Left lobe of liver (tissue), 2 donors: ENCODE measurements around the gene ALOX5AP. TPM values are rescaled to one million over a fixed set of nuclear protein-coding genes. Genes with fewer than 3 reads are reported as not detected.

Experiments
- ATAC-seq: fragments of 200-7000 bp; cut with Tn5 transposase; one replicate; pipeline ENCODE4 v1.9.1; 2020; ENCODE audit warnings: mild to moderate bottlenecking, moderate library complexity
- DNase-seq: peaks from one replicate; pipeline ENCODE4 v3.0.0-alpha.2; 2020; ENCODE audit warnings: low spot score
- total RNA-seq: library from RNA; stranded (reverse); gene quantifications from one replicate; pipeline ENCODE4 v1.2.1, GENCODE V29; 2021
- donor health status: DM: no; HTN: no; CAD: no; lungs with moderate emphysema.
- donor health status: DM: no; HTN: yes; CAD: no.

ALOX5AP gene
- total RNA-seq, 1 donor from 2014 or later: 1.5 TPM

DNA sequence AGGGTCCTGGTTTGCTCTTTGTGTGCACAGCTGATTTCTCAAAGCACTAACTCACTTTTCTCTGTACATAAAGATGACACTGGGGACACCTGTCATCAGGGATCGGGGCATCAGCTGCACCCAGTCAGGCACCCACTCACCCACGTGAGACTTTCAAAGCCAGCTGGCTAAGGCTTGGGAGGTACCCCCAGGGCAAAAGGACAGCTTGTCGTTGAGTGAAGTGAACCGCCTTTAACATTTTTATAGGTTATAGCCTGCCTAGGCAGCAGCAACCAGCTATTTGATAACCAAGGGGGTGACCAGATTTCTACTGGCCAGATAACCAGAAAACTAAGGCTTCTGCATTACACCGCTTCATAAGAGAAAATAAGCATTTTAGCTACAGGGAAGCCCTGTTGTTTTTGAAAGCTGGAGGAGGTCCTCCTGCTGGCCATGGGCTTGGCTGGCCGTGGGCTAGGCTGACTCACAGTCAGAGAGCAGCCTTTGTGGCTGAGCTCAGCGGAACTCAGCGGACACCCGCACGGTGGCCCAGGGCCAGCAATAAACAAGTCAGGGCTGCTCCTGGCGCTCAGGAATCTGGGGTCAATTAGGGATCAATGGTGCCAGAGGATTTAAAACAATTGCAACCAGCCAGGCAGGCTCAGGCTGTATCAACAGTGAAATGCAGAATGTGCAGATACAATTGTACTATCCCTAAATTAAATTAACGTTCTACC lies 57.1 kb downstream of the ALOX5AP start:
- ATAC-seq (peak; percentile 91), DNase-seq (peak; percentile 74)

DNA sequence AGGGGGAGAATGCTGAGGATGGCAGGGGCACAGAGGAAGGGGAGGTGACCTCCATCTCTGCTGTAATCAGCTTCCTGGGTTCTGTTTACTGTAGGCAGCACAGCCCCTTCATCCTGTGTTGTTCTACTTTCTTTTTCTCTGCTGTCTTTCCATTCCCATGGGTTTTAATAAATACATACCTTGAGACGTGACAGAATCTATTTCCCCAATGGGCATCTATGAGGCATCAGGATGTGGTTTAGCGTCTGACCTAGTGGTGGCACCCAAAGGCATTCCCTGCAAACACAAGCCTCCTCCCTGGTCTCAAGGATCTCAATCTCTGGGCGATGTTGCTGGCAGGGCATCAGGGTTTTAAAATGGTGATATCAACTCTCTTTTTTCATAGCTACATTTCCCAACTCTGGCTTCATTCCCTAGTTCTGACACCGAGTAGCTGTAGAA lies 60.8 kb downstream of the ALOX5AP start:
- DNase-seq (no peak), ATAC-seq (peak; percentile 18)

DNA sequence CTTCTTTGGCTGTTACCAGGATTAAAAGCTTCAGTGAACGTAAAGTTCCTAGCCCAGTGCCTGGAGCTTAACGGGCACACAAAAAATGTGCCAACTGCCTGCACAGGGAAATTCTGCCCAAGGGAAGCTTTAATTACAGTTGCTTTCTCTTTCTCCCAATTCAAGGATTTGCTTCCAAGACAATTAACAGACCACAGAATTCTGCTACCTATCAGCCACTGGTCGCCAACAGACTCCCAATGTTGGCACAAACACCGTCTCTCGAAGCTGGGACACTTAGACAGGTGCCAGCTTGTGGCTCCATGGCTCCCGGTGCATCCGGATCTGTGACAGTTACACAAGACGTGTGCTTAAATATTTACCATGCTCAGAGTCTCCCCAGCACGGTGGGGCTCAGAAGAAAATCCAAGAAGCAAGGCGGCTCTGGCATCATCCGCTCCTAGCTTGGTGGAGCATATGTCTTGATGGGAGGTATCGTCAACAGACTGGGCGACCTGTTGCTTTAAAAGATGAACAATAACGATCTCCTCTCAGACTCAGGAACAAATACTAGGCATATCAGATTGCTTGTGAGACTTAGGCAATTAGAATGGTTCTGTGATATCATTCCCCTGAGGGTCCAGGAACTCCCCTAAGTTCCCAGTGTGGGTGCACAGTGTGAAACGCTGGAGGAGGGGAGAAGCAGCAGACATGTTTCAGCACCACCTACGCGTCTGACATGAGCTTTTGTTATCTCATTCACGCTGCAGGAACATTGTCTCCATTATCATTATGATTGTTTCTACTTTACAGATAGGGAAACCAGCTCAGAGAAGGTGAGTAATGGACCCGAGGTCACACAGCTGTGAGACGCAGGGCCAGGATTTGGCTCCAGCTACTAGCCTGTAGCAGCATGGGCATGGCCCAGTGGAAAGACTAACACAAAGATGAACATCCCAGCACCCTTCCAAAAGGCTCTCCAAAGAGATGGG lies 61.6 kb downstream of the ALOX5AP start:
- DNase-seq (no peak), ATAC-seq (peak; percentile 68)

DNA sequence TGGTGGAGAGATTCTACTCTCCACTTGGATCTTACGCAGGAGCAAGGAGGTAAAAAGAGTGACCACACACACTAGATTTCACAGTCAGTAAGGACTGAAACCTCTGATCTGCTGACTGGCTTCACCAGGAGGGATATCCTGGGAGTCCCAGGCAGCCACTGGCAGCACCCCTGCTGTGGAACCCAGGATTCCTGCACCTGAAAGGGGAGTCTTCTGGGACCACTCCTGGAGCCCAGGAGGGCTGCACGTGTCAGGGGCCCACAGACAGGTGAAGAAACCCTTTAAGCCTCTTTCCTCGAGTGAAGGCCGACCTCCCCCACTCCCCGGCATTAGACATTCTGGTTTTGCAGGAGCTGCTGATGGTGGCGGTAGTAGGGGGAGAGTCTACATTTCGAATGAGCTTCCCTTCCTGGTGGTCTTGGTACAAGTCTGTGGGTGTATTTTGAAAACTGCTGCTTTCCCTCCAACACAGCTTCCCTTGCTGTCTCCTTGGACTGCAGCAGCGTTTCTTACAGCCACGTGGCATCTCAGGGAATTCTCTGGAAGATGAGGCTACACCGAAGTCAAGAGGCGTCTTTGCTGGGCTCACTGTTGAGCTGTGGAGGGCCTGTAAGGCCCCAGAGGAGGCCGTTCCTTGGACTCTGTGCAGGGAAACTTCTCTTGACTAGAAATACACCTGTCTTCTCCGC lies 62.6 kb downstream of the ALOX5AP start:
- ATAC-seq (no peak), DNase-seq (no peak)

DNA sequence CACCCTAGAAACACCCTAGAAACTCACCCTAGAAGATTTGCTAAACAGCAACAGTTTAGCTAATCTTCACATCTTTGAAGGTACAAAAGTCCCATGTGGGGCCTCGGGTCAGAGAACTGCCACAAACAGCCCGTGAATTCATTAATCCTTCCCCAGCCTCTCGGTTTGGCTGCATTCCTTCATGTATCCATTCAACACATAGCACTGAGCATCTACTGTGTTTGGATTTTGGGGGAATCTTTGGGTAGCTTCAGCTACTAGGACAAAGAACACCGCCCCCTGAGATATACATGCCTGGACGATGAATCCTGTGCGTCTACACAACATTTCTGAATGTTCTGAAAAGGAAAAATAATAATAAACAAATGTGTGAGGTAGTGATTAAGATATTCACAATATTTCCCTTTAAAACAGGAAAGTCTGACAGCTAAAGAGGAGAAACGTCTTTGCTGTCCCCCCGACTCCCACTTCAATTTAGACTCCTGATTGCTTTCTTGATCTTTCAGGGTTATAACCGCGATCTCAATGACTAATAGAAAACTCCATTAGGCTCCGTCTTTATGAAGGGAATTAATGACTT lies 63.5 kb downstream of the ALOX5AP start:
- ATAC-seq (no peak), DNase-seq (no peak)

DNA sequence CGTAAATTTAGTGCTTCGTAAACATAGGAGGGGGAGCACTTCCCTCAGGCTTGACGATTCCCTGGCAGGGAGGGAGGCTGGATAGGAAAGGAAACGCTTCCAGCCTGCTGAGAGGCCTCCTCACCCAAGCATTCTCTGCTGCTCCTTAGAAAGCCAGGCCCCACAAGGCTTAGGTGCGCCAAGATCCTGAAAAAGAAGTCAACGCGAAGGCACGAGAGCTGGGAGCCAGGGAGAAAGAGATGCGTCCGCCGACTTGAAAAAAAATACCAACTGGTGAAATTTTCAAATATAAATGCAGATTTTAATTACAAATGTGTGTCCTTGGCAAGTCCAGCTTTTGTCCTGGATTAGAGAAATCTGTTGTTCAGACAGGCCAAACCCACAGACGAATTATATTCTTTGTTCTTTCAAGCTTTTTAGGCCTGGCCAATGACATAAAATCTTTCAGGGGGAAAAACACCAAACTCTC lies 64.0 kb downstream of the ALOX5AP start:
- DNase-seq: no peak
- no peak for ATAC-seq

DNA sequence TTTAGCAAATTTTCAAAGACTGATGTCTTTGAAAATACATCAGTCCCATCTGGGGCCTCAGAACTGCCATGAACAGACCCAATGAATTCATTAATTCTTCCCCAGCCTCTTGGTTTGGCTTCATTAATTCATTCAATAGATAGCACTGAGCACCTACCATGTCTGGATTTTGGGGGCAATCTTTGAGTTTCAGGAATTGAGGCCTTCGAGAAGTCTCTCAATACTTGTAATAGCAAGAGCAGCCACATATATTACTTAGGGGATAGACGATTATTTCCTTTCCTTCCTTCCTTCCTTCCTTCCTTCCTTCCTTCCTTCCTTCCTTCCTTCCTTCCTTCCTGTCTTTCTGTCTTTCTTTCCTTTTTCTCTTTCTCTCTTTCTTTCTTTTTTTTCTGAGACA lies 64.8 kb downstream of the ALOX5AP start:
- DNase-seq: no peak
- no peak for ATAC-seq

DNA sequence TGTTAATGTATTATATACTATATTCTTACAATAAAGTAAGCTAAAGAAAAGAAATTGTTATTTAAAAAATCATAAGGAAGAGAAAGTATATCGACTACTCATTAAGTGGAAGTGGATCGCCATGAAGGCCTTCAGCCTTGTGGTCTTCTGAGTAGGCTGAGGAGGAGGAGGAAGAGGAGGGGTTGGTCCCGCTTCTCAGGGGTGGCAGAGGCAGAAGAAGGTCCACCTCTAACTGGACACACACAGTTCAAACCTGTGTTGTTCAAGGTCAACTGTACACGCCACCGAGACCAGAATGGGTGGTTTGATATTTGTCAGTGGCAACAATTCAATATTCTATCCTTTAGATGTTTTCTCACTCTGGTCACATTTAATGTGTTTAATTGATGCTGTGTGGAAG lies 67.2 kb downstream of the ALOX5AP start:
- ATAC-seq: no peak
- no peak for DNase-seq

DNA sequence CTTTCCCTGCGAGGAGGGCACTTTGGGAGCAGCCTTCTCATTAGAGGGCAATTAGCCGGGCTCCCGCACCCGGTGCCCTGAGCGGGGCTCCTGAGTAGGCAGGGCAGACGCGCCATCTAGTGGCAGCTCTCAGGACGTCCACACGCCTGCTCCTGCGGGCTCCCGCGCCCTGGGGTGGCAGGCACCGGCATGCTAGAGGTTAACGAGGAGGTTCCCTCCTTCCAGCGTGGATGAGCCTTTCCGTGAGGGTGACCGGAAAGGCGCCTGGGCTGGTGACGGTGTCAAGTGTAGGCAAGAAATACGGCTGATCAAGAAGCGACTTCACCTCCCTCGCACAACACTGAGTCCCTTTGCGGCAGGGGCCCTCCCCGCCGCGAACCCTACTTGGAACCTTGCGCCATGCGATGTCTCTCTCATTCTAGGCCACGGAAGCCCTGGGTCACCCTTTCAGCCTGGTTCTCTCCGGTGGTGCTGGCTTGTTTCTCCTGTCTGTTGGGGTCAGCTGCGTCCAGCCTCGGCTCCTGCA lies 67.7 kb downstream of the ALOX5AP start:
- DNase-seq: peak; percentile 94
- peak; percentile 95 for ATAC-seq

DNA sequence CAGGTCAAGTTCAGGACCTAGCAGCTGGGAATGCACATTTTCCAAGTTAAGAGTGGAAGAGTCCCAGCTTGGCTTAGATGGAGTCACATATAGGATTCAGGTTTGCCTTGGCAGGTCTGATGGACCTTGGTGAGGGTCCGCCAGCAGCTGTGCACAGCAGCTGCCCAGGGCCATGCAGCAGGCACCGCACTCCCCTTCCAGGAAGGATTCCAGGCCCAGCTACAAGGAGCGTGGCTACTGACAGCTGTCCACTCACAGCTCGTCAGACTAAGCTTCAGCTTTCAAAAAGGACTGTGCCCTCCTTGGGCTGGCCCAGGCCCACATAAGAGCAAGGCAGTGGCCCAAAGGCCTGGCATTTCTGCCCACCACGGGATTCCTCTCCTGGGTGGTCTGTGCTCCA lies 68.4 kb downstream of the ALOX5AP start:
- ATAC-seq (peak; percentile 37), DNase-seq (no peak)

DNA sequence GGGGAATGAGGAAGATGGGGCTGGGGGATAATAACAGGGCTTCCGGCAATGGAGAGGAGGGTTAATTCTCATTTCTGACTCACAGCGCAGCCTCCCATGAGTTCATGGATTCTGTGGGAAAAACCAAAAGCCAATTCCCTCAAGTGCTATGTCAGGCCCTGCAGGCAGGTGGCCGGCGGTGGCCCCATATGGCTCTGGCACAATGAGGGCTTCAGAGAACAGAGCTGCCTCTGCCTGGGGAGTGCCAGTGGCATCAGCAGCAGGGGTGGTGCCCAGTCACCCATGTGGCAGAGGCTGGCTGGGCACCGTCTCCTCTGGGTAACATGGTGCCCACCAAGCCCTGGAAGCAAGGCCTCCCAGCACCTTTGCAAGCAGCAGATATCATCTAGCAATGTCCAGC lies 69.1 kb downstream of the ALOX5AP start:
- no peak for DNase-seq
- ATAC-seq: peak; percentile 6

DNA sequence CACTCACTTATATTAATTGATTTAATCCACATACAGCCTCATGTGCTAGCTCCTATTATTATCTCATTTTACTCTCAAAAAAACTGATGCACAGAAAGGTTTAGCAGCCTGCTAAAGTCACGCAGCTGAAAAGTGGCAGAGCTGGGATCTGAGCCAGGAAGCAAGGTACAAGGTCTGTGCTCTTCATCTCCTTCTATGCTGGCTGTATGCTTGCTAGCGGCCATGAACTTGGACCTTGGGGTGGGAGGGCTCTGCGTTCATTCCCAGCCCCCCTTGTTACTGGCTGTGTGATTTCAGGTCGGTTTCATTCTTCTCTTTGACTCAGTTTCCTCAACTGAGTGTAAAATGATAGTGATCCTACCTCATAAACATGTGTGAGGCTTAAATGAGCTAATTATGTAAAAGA lies 69.8 kb downstream of the ALOX5AP start:
- peak; percentile 58 for ATAC-seq
- peak; percentile 84 for DNase-seq

DNA sequence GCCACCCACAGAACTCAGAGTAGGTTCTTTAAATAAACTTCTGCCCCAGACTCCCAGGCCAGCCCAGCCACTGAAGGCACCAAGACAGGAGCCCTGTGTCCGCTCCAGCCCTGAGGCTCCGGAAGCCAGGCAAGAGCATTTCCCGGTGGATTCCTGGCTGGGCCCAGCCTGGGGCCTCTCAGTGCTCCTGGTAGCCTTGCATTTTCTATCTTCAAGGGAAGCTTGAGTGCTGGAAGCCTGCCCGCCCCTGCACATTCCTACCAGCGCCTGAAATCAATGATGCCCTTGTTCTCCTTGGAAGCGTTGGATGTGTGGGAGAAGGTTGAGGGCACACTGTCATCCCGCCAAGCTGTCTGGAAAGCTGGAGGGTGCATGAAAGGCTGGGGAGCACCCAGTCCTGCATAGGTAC lies 70.3 kb downstream of the ALOX5AP start:
- DNase-seq: peak; percentile 58
- ATAC-seq: peak; percentile 5

DNA sequence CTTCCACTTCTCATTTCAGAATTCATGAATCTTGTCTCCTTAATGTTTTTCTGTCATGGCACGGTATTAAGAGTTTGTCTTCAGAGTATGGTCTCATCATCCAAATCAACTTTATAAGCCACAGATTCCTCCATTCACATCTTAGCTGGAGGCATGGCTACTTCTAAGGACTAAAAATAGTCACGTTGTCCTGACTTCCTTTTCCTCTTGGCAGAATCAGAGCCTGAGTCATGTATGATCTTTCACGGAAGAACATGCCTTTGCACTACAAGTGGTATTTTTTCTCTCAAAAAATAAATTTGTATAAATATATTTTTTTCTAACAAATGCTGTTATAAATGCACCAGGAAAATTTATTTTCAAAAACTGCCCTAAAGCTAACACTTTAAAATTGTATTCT lies 71.4 kb downstream of the ALOX5AP start:
- ATAC-seq (no peak), DNase-seq (no peak)

DNA sequence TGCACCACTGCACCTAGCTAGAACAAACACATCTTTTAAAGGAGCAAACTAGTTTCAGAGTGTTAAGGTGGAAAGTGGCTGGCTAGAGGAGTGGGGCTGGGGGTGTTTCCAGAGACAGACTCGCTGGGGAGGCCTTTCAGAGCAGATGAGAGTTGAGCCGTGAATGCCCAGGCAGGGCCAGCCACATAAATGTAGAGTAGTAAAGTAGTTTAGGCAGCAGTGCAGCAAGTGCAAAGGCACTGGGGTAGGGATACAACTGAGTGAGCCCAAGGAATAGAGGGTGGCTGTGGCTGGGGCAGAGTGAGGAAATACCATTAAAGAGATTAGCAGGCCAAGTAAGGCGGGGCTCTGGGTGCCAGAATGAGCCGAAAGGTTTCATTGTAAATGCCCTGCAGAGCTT lies 72.0 kb downstream of the ALOX5AP start:
- ATAC-seq (no peak), DNase-seq (no peak)

DNA sequence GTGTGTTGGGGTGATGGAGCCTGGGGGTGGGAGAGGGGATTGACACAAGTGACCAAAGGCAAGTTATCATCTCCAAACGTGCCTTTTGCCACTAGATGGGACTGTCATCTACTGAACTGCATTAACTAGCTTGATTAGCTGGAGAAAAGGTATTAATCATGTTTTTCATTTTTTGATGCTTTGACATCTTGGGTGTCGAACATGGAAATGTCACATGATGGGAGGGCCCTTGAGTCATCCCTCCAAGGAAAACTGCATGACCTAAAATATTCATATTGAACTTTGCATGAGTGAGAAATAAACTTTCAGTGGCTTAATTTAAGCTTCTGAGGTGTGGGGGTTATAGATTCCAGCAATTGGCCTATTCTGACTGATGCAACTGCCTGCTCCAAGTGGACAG lies 73.3 kb downstream of the ALOX5AP start:
- no peak for ATAC-seq
- no peak for DNase-seq

DNA sequence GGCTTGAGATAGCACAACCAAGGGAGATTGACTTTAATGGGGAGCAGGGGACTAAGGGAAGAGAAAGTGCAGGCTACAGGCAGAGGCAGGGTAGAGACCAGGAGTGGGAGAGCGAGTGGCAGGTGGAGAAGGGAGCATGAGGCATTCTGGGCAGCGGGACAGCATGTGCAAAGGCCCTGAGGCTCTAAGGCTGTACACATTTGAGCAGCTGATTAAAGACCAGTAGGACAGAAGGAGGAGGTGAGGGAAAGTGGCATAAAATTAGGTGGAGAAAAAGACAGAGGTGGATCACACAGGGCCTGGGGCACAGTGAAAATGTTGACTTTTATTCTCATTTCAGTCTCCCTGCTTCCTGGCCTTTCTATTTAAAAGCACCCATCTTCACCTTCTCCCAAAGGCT lies 74.4 kb downstream of the ALOX5AP start:
- no peak for DNase-seq
- no peak for ATAC-seq

DNA sequence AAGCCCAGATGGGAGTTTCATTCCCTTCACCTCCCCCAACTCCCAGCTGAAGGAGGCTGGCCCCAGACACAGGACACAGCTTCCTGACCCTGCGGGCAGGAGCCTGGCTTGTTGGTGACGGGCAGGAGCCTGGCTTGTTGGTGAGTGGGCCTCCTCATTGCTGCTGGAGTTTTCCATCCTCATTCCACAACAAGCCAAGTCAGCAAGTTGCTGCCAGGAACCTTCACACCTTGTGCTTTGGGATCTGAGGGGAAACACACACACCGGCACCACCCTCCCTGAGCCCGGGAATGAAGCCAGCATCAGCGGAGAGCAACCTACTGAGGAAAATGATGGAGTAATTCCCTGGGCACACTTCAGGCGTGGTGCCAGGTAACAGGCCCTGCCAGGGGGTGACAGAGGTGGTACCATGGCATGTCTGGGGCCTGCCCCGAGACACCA lies 74.9 kb downstream of the ALOX5AP start:
- DNase-seq (no peak), ATAC-seq (peak; percentile 14)

DNA sequence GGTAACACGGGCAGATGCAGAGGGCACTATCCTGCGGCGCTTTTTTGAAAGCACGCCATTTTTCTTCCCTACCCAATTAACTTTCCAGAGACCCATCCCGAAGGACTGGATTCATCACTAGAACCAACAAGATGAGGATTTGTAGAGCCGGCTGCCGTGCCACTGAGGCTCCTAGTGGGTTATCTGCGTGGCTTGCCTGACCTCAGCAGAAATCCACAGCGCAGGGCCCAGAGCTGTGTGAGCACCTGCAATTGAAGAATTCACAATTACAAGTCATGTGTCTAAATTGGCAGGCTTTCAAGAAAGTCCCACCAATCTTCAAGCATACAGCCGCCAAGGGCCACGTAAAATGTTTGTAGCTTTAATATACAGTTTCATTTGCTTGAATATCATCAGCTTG lies 75.5 kb downstream of the ALOX5AP start:
- no peak for DNase-seq
- ATAC-seq: no peak
